GM21737 (cell line): Measurements from ENCODE around the gene FTCDNL1.

Source experiments
- ATAC-seq: cut with Tn5 transposase; IDR thresholded peaks from one replicate; pipeline ENCODE4 v1.9.1; 2021; ENCODE audit warnings: mild to moderate bottlenecking, moderate library complexity; ENCODE audit not compliant: unreplicated experiment

The FTCDNL1 gene

DNA sequence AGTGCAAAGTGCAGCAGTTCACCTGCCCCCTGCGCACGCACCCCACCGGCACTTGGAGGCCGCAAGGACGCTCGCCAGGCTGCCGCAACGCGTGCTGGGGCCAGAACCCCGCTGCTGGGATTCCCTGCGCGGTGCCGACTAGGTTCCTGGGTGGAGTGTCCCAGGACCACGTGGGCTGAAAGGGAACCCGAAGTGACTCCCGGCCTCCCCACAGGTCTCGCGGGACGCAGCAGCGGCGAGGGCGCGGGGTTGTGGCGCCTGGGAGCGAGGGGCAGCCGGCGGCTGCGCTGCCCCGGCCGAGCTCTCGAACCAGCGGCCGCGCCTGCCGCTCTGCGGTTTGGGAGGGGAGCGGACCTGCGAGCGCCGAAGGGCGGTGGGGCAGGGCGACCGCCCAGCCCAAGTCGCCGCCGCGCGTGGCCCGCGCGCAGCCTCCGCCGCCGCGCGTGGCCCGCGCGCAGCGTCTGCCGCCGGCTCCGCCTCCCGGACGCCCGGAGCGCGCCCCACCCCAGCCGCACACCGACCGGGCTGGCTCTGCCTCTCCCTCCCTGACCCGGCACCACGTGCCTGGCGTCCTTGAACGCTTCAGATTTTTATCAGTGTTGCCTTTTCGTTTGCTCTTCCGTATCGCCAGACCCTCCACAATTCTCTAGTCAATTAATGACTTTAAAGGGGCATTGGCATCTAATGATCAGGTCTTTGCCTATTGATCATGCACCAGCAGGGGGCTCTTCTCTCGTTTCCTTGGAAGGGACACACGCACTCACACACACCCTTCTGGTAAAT lies at the start of gene FTCDNL1:
Gene FTCDNL1, minus strand, starts transcription at position 475 of the 783 bp plus-strand sequence. CDS start 2,230 bp downstream, outside the sequence.
- peak; percentile 97 for ATAC-seq

DNA sequence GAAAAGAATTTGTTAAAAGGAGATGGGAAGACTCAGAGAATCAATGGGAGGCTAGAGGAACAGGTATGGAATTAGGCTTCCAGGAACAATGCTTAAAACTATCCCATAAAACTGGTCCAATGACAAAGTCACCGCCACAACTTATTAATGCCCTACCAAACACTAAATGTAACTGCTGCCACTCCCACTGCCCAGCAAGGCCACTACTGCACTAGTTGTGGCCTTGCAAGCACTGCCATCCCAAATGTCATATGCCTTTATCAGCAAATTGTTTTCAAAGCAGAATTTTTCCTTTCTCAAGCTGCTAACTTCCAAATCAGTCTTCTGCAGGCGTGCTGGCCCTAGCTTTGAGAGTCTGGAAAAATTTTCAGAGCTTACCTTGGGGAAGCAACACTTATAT lies 45.6 kb upstream of the FTCDNL1 start:
- no peak for ATAC-seq

DNA sequence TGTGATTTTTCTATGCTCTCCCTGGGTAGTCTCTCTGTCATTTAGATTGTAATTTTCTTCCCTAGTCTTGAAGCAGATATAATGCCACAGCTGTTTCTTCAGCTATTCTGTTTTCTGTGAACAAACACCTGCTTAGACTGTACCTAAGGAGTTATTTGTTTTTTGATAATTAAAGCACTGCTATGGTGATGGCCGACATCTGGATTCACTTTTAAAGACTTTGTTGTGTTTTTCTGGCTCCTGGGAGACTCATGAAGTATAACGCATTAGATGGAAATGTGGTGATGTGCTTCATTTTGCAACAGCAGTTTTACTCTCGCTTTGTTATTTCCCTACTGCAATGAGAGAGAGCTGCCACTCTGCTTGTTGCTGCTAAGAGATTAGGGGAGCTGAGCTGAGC lies 44.4 kb upstream of the FTCDNL1 start:
- no peak for ATAC-seq

DNA sequence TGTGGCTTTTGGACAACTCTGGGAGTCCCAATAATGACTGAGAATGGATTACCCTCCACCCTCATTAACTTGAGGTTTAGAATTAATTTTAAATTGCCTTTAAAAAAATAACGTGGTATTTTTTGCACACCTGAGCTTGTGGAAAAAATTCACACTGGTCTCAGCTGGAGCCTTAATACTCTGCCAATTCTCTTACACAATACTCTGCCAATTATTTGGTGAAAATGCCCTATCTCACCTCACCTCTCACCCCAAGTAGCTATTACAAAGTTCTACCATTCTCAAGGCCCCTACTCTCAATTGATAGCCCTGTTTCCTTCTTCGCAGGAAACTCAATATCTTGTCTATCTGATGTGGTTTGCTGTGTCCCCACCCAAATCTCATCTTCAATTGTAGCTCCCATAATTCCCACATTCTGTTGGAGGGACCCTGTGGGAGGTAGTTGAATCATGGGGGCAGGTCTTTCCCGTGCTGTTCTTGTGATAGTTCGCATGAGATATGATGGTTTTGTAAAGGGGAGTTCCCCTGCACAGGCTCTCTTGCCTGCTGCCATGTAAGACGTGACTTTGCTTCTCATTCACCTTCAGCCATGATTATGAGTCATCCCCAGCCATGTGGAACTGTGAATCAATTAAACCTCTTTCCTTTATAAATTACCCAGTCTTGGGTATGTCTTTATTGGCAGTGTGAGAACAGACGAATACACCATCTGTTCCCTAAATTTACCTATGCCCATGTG lies 32.7 kb upstream of the FTCDNL1 start:
- no peak for ATAC-seq

DNA sequence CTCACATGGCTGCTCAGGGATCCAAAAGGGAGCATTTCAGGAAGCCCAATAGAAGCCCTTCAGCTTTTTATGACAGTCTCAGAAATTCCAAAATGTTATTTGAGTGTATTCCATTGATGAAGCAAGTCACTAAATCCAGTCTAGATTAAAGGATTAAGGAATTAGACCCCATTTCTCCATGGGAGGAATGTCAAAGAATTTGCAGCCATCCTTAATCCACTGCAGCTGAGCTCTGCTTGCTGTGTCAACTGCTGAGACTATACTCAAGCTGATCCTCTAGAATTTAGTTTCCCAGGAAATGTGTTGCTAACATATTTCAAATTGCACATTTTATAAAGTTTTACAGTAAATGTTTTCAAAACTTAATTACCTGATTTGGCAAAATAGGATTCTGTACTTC lies 31.7 kb upstream of the FTCDNL1 start:
- ATAC-seq, result no peak

DNA sequence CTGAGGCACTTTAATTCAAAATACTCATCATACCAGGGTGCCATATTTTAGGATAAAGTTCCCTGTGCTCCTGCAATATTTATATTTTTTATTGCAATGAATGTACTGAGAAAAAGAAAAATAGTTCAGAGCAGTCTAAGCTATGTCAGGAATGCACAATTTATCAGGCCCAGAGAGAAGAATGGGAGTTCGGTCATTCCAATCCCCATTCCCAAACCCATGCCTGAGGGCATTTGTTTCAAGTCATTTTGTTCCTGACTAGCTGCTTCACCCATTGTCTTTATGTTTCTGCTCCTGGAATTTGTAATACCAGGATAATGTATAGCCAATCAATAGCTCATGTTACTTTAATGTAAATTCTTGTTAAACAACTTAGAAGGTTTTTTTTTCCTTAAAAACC lies 24.4 kb upstream of the FTCDNL1 start:
- ATAC-seq, result no peak

DNA sequence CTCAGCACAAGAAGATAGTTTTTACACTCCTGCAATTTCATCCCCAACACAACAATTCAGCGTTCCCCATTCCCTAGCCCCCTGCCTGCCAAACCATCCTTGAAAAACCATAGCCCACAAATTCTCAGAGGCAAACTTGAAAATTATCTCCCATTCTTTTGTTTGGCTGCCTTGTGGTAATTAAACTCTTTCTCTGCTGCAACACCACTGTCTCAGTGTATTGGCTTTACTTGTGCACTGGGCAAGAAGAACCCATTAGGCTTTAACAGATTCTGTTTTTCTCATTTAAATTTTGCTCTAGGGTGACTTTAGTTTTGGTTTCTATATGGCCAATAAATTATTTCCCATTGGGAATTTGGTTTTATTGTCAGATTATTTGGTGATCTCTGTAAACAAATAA lies 23.2 kb upstream of the FTCDNL1 start:
- ATAC-seq, result no peak

DNA sequence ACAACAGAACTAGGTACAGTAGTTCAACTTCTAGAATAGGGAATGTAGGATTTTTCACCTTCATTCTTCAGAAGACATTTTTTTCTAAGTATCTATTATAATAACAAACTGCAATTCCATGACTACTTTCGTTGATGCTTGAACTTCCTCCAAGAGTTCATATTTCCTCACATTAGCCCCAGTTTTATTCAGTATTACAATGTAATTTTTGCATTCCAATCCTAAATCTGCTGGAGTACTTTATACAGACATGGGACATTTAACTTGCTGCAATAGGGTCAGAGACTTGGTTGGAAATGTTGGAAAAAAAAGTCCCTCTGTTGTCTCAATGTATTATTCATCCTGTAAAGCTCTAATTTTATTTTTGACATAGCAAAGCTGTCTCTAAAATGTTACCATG lies 19.6 kb upstream of the FTCDNL1 start:
- no peak for ATAC-seq

DNA sequence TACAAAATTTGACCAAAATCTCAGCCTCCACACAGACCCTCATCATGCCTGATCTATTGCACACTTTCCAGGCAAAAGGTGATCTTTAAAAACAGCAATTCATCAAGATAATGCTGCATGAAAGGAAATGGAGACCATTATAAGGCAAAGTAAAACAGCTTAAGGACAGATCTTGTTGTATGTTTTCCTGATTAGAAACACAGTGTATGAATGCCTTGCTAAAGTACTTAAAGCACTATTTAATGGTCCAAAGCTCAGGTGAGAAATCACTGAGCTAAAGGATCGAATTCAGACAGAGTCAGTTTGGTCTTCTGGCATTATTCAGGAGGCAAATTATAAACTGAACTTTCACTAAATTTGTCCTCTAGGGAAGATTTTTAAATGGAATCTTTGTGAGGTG lies 18.7 kb upstream of the FTCDNL1 start:
- ATAC-seq, result no peak

DNA sequence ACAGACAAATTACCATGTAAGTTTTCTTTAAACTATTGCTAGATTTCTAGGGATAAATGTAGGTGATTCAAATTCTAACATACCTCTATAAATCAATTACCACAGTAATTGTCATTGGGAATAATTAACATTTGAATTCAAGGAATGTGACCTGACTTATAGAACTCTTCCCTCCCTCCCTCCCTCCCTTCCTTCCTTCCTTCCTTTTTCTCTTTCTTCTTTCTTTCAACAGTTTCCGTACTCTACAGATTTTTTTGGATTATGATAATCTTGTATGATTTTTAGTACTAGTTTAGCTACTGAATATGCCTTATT lies 18.2 kb upstream of the FTCDNL1 start:
- ATAC-seq, result no peak

DNA sequence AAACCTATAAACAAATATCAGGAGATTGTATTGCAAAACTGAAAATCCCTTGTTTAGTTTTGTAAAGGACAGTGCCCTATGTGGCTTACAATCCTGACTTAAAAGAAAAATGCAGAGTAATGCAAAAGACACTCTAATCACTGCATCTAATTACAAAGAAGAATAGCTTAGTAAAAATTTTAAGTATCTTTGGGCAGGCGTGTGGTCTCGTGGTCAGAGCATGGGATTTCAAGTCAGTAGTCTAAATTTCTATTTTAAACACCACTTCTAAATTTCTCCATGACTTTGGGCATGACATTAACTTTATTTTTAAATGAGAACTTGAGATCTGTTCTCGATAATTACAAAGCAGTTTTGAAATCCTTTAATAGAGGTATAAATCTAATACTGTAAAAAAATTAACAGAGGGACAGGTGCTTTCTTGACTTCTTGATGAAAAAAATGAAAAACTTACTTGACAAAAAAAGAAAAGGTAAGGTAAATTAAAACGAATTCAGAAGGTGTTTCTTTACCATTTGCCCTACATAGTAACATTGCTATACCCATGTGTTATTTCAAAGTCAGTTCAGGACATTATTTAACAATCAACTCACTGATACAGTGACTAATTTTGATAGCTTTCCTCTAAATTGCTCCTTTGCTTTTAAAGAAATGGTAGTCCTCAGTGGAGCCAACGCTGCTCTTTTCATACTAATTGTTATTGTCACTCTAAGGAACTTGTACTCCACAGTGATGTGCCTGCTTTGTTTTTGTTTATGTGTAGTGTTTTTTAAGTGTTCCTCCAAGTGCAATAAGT lies 17.6 kb upstream of the FTCDNL1 start:
- no peak for ATAC-seq

DNA sequence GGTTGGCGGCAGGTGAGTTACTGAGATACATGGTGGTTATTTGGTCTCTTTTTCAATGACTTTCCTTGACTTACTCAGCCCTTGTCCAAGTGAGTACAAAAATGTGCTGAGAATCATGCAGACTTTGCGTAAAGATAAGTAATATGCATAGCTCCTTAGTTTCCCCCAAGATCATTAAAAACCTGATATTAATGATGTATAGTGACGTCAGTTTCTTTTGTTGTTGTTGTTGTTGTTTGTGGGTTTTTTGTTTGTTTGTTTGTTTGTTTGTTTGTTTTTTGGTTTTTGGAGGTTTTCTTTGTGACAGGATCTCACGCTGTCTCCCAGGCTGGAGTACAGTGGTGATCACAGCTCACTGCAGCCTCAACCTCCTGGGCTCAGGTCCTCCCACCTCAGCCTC lies 14.9 kb upstream of the FTCDNL1 start:
- no peak for ATAC-seq

DNA sequence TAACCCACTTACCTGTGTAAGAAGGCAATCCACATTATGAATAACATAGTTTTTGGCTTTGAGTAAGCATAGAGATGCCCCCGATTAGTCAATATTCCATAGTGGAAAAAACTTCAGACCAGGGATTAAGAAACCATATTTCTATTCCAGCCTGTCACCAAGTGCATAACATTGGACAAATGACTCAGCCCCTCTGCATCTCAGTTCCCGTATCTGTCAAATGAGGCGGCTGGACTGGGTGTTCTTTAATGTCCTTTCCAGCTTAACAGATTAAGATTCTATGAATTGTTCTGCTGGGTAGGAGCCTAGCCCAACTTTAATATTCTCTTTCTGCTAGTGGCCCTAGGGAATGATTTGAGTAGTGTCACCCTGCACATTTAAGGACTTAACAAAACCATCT lies 11.8 kb upstream of the FTCDNL1 start:
- ATAC-seq, result no peak

DNA sequence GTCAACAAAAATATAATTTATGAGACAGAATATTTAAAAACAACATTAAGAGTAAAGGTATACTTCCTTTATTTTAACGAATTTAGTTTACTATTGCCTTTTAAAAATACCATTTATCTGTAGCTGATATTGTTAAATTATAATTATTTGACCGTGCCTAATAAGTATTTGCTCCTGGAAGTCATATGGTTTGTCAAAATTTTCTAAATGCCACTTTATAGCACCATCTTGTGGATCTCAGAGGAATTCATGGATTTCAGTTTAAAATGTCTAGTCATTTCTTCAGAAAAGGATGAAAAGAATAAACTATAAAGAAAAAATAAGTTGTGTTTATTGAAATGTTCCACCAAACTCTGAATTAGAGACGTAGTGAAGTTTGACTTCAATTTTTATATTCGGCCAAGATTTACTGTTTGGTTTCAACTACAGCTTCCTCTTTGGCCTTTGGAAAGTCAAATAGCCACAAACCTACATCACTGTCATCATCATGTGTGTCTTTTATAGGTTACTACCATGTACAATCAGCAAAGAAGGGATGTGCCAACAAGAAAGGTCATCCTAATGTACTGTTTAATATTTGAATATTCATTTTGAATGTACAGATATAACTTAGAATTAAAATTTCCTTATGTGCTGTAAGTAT lies 10.3 kb upstream of the FTCDNL1 start:
- ATAC-seq, result no peak

DNA sequence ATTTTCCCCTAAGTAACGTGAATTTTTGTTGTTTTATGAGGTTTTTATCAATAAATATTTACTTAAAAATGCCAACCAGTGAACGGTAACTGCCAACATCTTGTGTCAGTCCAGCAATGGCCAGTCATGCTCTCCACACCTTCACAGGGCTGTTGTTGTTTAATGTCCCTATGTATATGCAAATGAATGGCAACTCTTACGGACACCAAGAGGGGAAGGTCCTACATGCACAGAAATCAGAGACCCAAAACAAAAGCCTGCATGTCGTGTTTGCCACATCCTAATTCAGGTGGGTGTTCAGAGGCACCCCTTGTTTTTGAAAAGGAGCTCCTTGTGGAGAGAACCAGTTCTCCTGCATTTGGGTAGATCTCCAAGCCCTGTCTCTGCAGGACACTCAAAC lies 4.8 kb upstream of the FTCDNL1 start:
- ATAC-seq, result no peak

DNA sequence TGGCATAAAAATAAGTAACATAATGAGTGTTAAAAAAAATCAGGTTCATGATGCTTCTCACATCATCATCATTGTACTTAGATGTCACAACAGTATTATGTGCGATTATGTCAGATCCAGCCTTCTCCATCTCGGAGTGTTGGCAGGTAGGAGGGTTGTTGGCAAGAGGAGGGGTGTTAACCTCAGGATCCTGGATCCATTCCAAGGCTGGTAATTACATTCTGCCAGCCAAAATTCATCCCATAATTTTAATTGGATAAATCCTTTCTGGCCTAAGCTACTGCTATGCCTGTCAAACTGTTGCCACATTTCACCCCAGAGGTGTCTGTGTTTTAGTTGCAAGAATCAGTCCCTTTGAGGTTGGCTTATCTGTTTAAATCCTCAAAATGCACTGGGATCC lies 891 bp upstream of the FTCDNL1 start:
- no peak for ATAC-seq

DNA sequence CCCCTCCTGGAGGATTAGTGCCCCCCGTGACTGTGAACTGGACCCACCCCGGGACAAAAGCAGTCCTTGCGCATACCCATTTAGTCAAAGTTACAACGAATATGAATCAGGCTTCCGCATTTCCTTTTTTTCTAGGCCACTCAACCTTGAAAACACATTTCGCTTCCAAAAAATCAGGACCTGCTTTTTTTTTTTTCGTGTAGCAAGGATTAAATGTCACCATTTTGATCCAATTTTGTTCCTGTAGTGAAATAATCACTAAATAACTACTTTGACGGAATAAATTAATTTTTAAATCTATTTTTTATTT lies 464 bp upstream of the FTCDNL1 start:
- ATAC-seq, result no peak

DNA sequence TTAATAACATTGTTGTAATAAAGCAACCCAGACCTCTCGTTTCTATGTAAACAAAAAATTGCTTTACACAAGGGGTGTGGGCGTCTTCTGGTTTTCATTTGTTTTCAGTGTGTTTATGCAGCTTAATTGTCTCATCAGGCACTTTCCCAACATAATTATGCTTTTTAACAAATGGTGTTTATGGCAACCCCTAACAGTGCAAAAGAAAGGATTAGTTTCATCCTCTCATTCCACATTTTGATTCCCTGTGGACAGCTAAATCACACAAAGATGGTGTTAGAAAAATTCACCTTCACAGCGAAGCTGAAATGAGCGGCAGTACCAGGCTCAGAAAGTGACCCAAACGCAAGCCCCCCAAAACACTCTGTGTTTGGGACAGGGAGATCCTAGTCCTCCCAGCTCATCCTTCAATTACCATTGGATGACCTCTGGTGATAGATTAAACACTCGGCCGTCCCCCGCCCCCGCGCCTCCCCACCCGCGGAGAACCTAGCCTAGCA lies 724 bp downstream of the FTCDNL1 start:
- no peak for ATAC-seq

DNA sequence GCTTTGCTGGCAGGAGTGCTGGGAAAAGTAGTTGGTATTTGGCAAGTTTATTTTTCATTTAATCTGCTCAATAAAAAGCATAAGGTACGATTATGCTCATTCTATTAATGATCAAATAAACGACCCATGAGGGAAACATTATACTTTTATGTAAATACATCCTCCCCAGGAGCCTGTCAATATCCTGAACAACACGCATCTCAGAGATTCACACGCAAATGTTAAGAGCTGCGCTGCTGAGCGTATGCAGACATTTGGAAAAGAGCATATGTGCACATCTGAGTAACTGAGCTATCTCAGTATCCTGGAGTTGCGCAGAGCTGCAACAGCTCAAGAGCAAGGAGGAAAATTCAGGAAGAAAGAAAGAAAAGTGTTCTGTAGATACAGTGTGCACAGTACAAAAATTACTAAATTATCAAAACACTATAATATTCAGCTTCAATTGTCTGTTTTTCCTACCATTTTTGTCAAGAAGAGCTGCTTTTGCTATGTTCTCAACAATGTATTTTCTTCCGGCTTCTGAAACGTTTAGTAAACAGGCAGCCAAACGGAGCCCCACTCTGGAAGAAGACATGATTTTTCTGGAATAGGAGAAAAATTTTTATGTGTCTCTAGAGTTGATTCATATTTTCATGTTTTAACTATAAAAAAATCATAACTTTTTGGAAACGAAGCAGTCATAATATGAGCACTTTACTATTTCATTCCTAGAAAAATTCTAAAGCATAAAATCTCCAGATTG lies 2.4 kb downstream of the FTCDNL1 start:
- ATAC-seq, result no peak

DNA sequence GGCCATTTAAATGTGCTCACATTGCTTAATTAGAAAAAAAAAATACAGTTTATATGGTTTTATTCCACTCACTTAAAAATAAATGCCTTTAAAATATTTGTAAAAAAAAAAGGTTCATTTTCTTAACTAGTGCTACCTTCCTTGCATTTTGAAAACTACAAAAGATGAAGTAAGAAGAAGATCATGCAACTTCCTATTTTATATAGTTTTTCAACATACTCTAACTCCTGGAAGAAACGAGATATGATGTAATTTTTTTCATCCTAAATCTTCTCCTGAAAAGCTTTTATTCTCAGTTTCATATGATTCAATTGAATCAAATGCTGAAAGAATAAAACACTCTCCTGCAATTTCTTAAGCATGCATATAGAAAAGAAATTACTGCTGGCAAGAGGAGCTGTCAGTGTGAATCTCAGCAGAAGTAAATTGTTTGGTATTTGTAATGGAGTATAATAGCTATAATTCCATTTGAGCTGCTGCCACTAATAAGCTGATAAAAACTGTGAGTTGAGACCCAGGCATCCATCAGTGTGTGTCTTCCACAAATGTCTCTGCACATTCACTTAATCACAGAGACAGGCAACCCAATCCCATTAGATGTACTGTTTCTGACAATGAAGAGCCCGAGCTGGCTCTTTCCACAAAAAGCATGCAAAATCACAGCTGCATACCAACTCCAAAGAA lies 3.7 kb downstream of the FTCDNL1 start:
- no peak for ATAC-seq
